ENCODE results near the gene NKAIN2. TPM values are rescaled to one million over a fixed set of nuclear protein-coding genes. Genes with fewer than 3 reads are reported as not detected.

NKAIN2 gene
- 0.20 TPM for total RNA-seq
- long read RNA-seq, result 0 reads

DNA sequence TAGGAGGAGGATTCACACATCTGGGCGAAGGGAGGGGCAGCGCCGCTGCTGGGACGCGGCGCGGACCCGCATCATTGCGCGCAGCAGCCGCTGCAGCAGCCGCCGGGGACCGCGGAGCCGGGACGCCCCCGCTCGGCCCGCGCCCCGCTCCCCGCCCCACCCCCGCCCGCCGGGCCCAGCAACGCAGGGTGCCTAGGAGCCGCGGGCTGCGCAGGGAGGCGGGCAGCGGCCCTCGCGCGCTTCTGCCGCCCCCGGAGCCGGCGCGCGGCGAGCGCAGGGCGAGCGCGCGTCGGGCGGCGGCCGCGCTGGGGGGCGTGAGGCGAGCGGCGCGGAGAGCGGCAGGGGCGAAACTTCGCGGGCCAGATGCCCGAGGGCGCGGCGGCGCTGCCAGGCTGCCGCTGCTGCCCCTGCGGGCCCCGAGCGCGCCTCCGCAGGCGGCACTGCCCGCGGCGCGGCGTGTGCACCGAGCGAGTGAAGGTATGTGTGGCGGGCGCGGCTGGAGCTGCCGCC, at the start of gene NKAIN2:
Gene NKAIN2 (plus strand): TSS at position 362 of the 510 bp plus-strand sequence.
- intact Hi-C loops (cut with micrococcal nuclease), result no loop called here
- peak; percentile 63 for ATAC-seq
- no peak for DNase-seq

DNA sequence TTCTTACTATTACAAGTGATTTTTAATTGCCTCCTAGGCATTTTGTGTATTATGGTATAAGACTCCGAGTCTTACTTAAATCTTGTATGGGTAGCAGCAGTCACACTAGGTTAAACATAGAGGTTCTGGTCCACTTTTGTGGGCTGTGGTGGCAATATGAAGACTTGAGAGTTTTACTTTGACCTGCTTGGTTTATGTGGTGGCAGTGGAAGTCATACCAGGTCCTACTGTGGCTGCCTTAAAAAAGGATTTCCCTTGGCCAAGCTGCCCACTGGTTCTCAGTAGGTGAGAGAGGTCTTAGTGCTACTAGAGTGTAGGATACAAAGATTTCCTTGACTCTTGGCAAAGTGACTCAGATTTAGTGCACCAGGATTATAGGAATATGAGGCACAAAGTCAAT, 44.2 kb upstream of the NKAIN2 start:
- no peak for DNase-seq
- intact Hi-C loops (cut with micrococcal nuclease), result no loop called here
- no peak for ATAC-seq

DNA sequence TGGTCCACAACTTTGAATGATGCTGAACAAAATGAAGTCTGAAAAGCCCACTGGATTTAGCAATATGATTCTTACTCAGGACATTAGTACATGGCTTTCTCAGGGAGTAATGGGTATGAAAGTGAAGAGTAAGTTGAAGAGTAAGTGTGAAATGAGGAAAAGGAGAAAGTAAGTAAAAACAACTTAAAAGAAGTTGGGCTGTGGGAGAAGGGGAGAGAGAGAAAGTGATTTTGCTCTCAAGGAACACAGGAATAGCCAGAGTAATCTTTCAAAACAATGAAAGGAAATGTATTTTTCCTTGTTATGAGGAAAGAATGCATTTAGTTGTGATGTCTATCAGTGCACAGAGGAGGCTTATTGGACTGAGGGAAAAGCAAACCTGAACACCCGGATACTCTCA, 39.8 kb upstream of the NKAIN2 start:
- intact Hi-C loops (cut with micrococcal nuclease), result no loop called here
- DNase-seq, result no peak
- ATAC-seq, result no peak

DNA sequence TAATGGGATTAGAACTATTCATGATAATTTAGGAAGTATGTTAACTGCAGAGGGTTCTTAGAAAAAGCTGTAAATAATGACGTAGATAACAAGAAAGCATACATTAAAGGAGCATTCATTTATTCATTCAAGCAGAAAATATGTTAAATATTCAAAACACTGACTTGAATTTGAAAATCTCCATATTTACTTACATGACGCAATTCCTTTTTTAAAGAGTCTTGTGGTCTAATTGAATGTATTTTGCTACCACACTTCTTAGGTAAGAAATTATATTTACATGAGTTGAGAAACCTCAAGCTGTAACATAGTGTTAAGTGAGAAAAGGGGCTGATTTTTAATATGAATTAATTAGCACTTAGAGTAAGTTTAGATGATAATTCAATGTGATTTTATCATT, 38.9 kb upstream of the NKAIN2 start:
- DNase-seq, result no peak
- no peak for ATAC-seq
- intact Hi-C loops (cut with micrococcal nuclease), result no loop called here

DNA sequence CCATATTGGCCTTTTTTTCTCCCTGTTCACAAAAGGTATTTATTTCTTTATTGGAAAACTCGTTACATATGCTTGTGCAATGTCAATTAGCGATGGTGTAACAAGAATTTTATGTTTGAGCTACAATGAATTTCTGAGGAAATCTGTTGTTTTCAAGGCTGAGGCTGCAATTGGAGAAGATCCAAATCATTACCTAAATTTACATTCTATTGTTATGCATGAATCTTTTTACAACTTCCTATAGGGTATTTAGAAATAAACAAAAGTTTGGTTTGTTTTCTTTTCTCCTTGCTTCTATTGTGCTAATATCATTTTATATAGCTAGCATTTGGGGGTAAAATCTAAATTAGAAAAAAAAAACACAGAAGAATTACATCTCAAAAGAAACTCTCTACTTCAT, 34.7 kb upstream of the NKAIN2 start:
- intact Hi-C loops (cut with micrococcal nuclease), result no loop called here
- no peak for ATAC-seq
- no peak for DNase-seq

DNA sequence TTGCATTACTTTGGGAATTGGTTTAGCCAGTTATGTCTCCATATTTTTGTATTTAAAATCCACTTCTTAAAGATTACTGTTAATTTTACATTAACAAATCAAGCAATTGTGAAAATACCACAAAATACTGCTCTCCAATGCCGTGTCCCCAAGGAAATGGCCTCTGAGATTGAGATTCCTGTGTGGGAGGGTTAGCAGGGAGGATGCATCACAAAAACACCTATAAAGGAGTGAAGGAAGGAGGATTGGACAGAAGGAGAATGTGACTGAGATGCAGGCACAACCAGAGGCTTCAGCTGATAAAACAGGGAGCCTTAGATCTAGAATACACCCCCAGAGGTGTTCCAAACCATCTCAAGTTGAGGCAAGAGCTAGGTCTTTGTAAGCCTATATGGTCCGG, 34.2 kb upstream of the NKAIN2 start:
- intact Hi-C loops (cut with micrococcal nuclease), result no loop called here
- ATAC-seq, result no peak
- DNase-seq, result no peak

DNA sequence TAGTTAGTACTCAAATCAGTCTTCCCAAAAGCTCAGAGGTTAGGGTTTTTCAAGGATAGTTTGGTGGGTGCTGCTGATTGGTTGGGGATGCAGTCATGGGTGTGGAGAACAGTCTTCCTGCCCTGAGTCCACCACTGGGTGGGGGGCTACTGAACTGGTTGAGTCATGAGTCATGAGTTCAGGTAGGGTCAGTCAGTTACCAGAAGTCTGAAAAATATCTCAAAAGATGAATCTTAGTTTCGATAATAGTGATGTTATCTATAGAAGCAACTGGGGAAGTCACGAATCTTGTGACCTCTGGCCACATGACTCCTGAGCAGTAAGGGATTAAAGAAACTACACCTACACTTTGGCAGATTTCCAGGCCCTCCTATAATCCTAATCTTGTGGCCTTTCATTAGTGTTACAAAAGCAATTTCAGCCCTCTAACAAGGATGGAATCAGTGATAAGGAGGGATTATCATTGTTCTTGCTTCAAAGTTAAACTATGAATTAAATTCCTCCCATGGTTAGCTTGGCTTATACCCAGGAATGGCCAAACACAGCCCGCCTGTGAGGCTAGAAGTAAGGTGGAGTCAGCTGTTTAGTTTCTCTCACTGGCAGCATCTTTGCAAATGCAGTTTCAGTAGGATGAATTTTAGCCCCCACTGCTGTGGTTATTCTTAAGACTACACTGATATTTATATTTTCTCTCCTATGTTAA, 33.3 kb upstream of the NKAIN2 start:
- intact Hi-C loops (cut with micrococcal nuclease), result no loop called here
- DNase-seq (no peak), ATAC-seq (no peak)

DNA sequence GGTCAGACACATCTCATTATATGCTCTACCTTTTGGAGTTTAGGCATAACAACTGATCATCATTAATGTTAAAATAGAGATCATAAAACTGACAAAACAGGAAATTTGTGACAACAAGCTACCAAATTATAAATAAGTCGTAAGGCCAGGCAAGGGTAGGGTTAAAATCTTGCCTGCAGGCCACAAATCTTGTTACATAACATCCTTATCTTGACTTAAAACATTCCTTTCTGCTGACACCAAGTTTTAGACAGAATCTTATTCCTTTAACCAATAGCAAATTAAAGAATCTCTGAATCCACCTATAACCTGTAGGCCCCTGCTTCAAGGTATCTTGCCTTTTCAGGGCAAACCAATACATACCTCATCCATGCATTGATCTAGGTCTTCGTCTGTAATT, 32.5 kb upstream of the NKAIN2 start:
- intact Hi-C loops (cut with micrococcal nuclease), result no loop called here
- ATAC-seq, result no peak
- no peak for DNase-seq

DNA sequence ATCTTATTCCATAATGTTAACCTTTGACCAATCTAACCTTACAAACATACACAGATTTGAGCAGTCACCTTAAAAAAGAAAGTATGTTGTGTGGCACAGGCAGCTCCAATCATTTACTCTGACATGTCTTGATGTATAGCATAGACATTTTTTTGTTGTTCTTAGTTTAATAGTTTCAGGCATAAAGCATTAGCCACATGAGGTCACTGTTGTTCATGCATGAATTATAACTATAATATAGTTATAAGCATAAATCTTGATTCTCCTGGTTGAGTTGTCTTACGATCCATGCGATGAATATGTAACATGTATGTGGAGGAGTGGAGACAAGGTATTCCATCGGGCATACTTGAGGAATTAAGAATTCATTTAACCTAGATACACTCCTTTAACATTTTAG, 26.1 kb upstream of the NKAIN2 start:
- no peak for DNase-seq
- no peak for ATAC-seq
- intact Hi-C loops (cut with micrococcal nuclease), result no loop called here

DNA sequence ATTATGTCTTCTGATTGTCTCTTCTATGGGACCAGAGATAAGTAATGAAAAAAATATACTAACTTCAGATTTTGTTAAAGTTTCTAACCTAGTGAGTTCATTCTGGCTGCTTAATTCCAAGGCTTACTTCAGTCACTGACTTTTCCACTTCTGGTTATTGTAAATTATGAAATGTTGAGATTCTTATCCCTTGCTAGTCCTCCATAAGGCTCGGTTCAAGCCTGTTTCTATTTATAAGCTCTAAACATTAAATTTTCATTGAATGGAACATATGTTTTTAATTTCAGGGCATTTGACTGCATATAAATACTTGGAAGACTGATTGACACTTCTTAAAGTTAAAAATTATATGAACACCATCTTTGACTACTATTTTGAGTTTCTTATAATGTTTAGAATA, 23.6 kb upstream of the NKAIN2 start:
- ATAC-seq (no peak), DNase-seq (no peak)
- intact Hi-C loops (cut with micrococcal nuclease), result no loop called here

DNA sequence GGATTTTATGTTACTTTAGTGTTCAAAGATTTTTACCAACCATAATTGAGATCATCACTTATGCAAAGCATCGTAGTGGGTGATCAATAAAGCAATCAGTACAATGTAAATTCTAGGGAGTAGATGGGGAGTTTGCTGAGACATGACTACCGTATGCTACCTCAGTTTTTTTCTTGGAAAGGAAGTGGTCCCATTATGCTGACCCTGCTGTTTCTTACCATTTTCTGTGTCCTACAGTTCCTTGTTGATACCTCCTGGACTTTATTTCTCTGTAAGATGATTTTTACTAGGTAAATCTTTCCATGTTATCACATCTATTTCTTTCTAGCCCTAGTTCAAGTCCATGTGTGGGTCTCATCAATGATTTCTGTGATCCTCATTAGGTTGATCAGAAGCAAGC, 19.3 kb upstream of the NKAIN2 start:
- ATAC-seq (no peak), DNase-seq (no peak)
- intact Hi-C loops (cut with micrococcal nuclease), result no loop called here

DNA sequence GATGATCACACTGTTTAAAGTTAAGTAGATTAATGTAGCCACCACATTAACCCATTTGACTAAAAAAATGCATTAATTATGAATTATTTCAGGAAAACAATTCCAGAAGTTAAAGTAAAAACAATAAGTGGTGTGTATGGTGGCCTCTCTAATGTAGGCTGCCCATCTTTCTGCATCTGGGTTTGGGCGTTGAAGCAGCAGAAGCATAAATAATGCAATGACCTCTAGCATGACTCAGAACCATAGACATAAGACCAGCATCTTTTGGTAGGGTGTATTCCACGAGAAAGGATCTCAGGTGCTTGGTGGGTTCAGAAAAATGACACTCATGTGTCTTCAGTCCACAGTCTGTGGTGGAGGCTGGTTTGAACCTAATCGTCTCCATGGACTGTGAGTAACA, 18.6 kb upstream of the NKAIN2 start:
- no peak for DNase-seq
- no peak for ATAC-seq
- intact Hi-C loops (cut with micrococcal nuclease), result no loop called here

DNA sequence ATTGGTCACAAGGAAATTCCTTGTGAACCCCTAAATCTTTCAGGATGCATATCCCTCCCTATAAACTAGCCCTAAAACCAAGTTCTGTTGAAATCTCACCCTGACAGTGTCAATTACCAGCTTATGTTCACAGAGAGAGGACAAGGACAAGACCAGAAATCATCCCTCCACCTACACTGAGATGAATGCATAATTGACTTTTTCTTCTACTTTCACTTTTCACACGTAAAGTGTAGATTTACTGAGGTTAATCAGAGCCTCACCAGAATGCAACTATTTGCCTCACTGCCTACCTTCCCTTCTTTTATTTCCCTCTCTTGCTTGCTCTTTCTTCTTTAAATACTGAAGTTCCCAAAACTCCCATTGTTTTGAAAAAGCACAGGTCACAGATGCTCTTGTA, 15.3 kb upstream of the NKAIN2 start:
- no peak for ATAC-seq
- DNase-seq, result no peak
- intact Hi-C loops (cut with micrococcal nuclease), result no loop called here

DNA sequence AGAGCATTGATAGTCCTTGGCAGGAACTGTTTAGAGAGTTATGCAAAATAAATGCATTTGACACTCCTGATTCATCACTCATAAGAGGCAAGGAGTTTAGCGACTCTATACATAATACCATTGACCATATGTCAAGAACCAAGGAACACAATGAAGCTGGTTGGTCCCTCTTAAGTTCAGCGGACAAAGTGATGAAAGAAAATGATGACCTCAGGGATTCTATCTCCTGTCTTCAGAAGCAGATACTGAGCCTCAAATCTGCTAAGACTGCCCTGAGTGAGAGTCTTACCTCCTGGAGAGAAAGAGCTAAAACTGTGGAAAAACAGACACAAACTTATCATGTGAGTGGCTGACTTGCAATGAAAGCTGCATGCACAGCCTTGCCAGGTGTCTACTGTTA, 9.5 kb upstream of the NKAIN2 start:
- intact Hi-C loops (cut with micrococcal nuclease), result no loop called here
- no peak for ATAC-seq
- DNase-seq, result no peak

DNA sequence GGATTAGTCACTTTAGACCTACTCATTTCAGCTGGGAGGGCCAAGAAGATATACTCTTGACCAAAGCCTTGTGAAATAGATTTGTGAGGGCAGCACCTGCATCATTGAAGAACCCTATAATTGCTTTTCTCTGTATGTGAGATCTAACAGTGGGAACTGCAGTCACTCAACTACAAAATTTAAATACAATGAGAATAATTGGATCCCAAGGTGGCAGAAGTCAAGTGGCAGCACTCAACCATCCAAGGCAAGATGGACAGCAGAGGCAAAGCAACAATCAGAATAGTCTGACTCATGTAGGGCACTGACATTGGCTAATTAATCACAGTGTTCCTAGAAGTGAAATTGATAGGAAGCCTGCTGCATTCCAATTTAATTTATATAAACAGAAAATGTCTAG, 8.9 kb upstream of the NKAIN2 start:
- DNase-seq, result no peak
- ATAC-seq, result no peak
- intact Hi-C loops (cut with micrococcal nuclease), result no loop called here

DNA sequence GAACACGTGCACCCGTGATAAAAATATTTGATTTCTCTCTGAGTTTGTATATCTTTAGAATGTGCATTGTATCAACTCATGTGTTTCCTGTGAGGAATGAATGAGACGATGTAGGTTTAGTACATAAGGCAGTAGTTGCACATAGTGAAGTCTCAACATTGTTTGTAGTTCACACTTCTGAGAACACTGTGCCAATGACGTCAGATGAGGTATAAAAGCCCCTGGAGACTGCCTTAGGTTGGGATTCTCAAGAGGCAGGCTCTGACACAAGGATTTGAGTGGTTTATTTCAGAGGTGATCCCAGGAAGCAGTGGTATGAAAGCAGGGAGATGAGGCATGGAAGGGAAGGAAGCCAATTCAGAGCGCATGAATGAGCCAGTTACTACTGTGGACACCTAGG, 2.6 kb upstream of the NKAIN2 start:
- intact Hi-C loops (cut with micrococcal nuclease), result no loop called here
- ATAC-seq (no peak), DNase-seq (no peak)

DNA sequence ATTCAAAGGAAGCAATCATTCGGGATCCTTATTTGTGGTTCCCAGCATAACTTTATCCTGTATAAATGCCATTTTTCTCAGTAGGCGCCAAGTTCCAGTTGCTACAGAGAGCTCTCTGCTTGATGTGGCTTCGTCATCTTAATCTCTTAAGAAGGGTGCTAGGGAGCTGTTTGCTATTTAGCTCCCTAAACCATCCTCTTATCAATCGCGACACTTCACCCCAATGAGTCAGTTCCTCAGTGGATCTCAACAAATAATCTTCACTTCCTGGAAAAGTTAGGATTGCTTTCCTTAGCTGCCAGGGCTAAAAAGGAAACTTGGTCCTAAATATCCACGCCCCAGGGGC, 1.3 kb upstream of the NKAIN2 start:
- intact Hi-C loops (cut with micrococcal nuclease), result no loop called here
- ATAC-seq, result no peak
- DNase-seq, result no peak

DNA sequence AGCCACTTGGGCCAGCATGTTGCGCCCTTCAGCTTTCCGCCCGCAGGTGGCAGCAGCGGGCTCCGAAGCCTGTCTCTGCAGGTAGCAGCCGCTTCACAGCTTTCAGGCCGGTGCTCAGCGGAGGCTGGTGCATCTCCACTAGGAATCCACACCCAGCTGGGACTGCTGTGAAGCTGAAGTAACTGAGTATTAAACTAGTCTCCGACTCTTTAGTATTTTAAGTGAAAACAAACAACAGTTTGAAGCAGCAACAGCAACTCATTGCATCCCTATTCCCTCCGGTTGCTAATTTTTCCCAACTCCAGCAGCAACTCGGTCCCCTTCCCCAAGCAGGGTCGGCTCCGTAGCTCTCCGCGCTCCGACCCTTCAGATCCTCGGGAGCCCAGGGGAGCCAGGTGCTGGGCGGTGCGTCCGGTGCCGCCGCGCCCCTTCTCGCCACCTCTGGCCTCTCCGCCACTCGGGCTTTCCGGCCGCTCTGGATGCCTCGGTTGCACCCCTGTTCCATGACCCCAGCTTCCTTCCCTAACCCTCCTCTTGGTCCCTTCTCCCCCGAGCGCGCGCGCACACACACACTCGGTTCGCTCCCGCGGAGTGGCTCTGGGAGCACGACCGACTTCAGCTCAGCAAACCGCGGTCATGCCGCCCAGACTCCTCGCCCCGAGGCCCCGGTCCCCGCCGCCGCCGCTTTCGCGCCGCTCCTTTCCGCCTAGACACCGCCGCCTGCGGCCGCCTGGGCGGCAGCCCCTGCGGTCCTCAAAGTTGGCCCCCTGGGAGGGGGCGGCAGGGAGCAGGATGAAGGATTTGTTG, 765 bp upstream of the NKAIN2 start:
- DNase-seq, result peak; percentile 84
- ATAC-seq, result peak; percentile 99
- intact Hi-C loops (cut with micrococcal nuclease), result no loop called here

DNA sequence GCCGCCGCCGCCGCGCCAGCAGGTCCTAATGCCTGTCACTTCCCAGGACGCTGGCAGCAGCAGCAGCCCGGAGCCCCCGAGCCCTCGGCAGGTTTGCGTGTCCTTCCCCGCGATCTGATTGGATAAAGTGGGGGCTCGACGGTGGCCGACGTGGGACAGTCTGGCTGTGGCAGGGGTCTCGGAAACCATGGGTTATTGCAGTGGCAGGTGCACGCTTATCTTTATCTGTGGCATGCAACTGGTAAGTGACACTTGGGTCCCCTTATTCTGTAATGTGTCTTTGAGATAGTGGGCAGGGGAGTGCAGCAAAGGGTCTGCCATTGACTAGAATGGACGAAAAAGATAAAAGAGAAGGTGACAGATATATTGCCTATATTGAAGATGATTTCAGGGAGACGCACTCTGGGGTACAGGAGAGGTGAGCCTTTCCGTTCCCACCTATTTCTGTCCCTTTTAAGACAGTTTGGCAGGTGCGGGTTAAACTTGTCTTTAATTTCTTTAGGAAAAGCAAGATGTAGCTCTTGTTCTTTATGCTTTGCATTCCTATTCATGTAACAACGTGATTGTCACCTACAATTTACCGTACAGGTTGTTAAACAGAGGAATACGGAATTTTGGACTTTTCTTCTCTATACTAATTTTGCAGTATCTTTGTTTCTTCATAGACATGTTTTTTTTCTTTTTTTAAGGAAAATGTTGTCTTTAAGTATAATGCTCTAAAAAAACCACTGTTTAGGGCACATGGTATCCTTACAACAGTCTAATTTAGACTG, 535 bp downstream of the NKAIN2 start:
- intact Hi-C loops (cut with micrococcal nuclease), result no loop called here
- DNase-seq, result peak; percentile 42
- ATAC-seq, result no peak

Data from left ventricle myocardium superior (tissue), 1 donor.